HEK293 (cell line): ENCODE measurements around the gene PSPC1.

Experiments
- CTCF ChIA-PET: fragments of 350-600 bp; formaldehyde crosslinking; extraction: SDS; loops from one replicate; lab custom pipeline; 2021; ENCODE audit warnings: antibody characterized with exemption; lab: Yijun Ruan, JAX
- POLR2A ChIA-PET: fragments of 300-600 bp; formaldehyde crosslinking; extraction: SDS; loops from one replicate; lab custom pipeline; 2020; ENCODE audit warnings: antibody characterized with exemption, inconsistent platforms; lab: Yijun Ruan, JAX
- H3K27ac ChIP-seq: fragments of 200-500 bp; sonication (Bioruptor generic); 2 replicates; pipeline ENCODE4 v1.5.1; 2014; ENCODE audit warnings: low read depth, low read length, control low read depth, inconsistent platforms; ENCODE audit errors: extremely low read depth
- H3K36me3 ChIP-seq, 2 experiments: fragments of 200-500 bp in 1 of 2; sonication (Bioruptor generic) in 1 of 2; 1 replicate in 1 of 2; 2 replicates in 1 of 2; pipeline ENCODE4 v1.5.1; 2014 to 2017; ENCODE audit warnings: inconsistent platforms in 2 of 2, low read length in 2 of 2; ENCODE audit not compliant: control insufficient read depth in 2 of 2, insufficient read depth in 1 of 2
- H3K4me1 ChIP-seq: fragments of 200-500 bp; sonication (Bioruptor generic); 2 replicates; pipeline ENCODE4 v1.5.1; 2014; ENCODE audit warnings: mild to moderate bottlenecking, low read length, inconsistent platforms; ENCODE audit not compliant: control insufficient read depth, insufficient read depth
- H3K4me3 ChIP-seq: 2 replicates; pipeline ENCODE4 v1.5.1; 2011; ENCODE audit warnings: low read depth, mild to moderate bottlenecking, control low read depth, low read length, moderate library complexity
- H3K9me3 ChIP-seq: fragments of 200-500 bp; sonication (Bioruptor generic); 2 replicates; pipeline ENCODE4 v1.5.1; 2014; ENCODE audit warnings: low read depth, low read length, inconsistent platforms; ENCODE audit not compliant: control insufficient read depth, insufficient read depth
- EGR2 ChIP-seq: fragments of 450-650 bp; formaldehyde crosslinking; IDR thresholded peaks from 2 replicates; pipeline ENCODE4 v1.5.1; 2016; ENCODE audit warnings: low read depth, missing biosample characterization, missing genetic modification characterization
- GLIS2 ChIP-seq: fragments of 450-650 bp; formaldehyde crosslinking; IDR thresholded peaks from 2 replicates; pipeline ENCODE4 v1.5.1; 2016; ENCODE audit warnings: missing biosample characterization, missing genetic modification characterization
- HOXA7 ChIP-seq: sonication (generic); formaldehyde crosslinking; IDR thresholded peaks from 2 replicates; pipeline ENCODE4 v1.8.1; 2022; ENCODE audit warnings: missing genetic modification reagents, borderline replicate concordance
- KLF8 ChIP-seq: fragments of 450-650 bp; formaldehyde crosslinking; IDR thresholded peaks from 2 replicates; pipeline ENCODE4 v1.5.1; 2016; ENCODE audit warnings: missing biosample characterization, missing genetic modification characterization
- SETDB1 ChIP-seq: IDR thresholded peaks from one replicate; pipeline ENCODE4 v1.6.1; 2017; ENCODE audit warnings: mild to moderate bottlenecking, low read length, moderate library complexity, mixed read lengths; ENCODE audit not compliant: insufficient read length
- ZNF184 ChIP-seq: fragments of 450-650 bp; IDR thresholded peaks from 2 replicates; pipeline ENCODE4 v1.5.1; 2018; ENCODE audit warnings: missing biosample characterization, mild to moderate bottlenecking, missing genetic modification characterization
- ZNF211 ChIP-seq: fragments of 450-650 bp; formaldehyde crosslinking; IDR thresholded peaks from 2 replicates; pipeline ENCODE4 v1.5.1; 2016; ENCODE audit warnings: low read depth, missing biosample characterization, missing genetic modification characterization
- ZNF324 ChIP-seq: fragments of 450-650 bp; formaldehyde crosslinking; IDR thresholded peaks from 2 replicates; pipeline ENCODE4 v1.5.1; 2016; ENCODE audit warnings: missing biosample characterization, missing genetic modification characterization
- ZNF366 ChIP-seq: fragments of 450-650 bp; formaldehyde crosslinking; conservative IDR thresholded peaks from 2 replicates; pipeline ENCODE4 v1.5.1; 2016; ENCODE audit warnings: missing biosample characterization, missing genetic modification characterization
- ZNF510 ChIP-seq: fragments of 450-650 bp; formaldehyde crosslinking; IDR thresholded peaks from 2 replicates; pipeline ENCODE4 v1.5.1; 2018; ENCODE audit warnings: mild to moderate bottlenecking, missing genetic modification characterization, missing biosample characterization; ENCODE audit not compliant: insufficient replicate concordance
- ZNF529 ChIP-seq: fragments of 450-650 bp; formaldehyde crosslinking; IDR thresholded peaks from 2 replicates; pipeline ENCODE4 v1.5.1; 2017; ENCODE audit warnings: missing genetic modification characterization, missing biosample characterization; ENCODE audit not compliant: insufficient replicate concordance
- ZNF530 ChIP-seq: fragments of 450-650 bp; formaldehyde crosslinking; IDR thresholded peaks from 2 replicates; pipeline ENCODE4 v1.5.1; 2016; ENCODE audit warnings: low read depth, missing biosample characterization, missing genetic modification characterization
- ZNF560 ChIP-seq: fragments of 450-650 bp; formaldehyde crosslinking; IDR thresholded peaks from 2 replicates; pipeline ENCODE4 v1.5.1; 2017; ENCODE audit warnings: missing biosample characterization, missing genetic modification characterization, borderline replicate concordance
- ZNF585B ChIP-seq: fragments of 450-650 bp; formaldehyde crosslinking; IDR thresholded peaks from 2 replicates; pipeline ENCODE4 v1.5.1; 2016; ENCODE audit warnings: missing biosample characterization, missing genetic modification characterization
- ZNF777 ChIP-seq: fragments of 450-650 bp; formaldehyde crosslinking; IDR thresholded peaks from 2 replicates; pipeline ENCODE4 v1.5.1; 2017; ENCODE audit warnings: missing biosample characterization, missing genetic modification characterization, borderline replicate concordance
- ZNF830 ChIP-seq: fragments of 450-650 bp; IDR thresholded peaks from 2 replicates; pipeline ENCODE4 v1.5.0; 2018; ENCODE audit warnings: missing biosample characterization, missing genetic modification characterization, low read depth, mild to moderate bottlenecking, moderate library complexity
- TF ChIP-seq, protein P1 (sequence below): fragments of 450-650 bp; formaldehyde crosslinking; IDR thresholded peaks from 2 replicates; pipeline ENCODE4 v1.5.1; 2016; ENCODE audit warnings: missing biosample characterization, missing genetic modification characterization
- TF ChIP-seq, protein P2 (sequence below): fragments of 450-650 bp; formaldehyde crosslinking; IDR thresholded peaks from 2 replicates; pipeline ENCODE4 v1.5.1; 2017; ENCODE audit warnings: missing biosample characterization, missing genetic modification characterization
- TF ChIP-seq, protein P3 (sequence below): fragments of 450-650 bp; formaldehyde crosslinking; IDR thresholded peaks from 2 replicates; pipeline ENCODE4 v1.5.1; 2016; ENCODE audit warnings: missing biosample characterization, missing genetic modification characterization
- TF ChIP-seq, protein P4 (sequence below): fragments of 450-650 bp; formaldehyde crosslinking; conservative IDR thresholded peaks from 2 replicates; pipeline ENCODE4 v1.5.1; 2016; ENCODE audit warnings: low read depth, missing biosample characterization, missing genetic modification characterization
- TF ChIP-seq, protein P5 (sequence below): fragments of 450-650 bp; formaldehyde crosslinking; IDR thresholded peaks from 2 replicates; pipeline ENCODE4 v1.5.1; 2016; ENCODE audit warnings: missing biosample characterization, missing genetic modification characterization, low read depth
- TF ChIP-seq, protein P6 (sequence below): fragments of 450-650 bp; formaldehyde crosslinking; IDR thresholded peaks from 2 replicates; pipeline ENCODE4 v1.5.1; 2016; ENCODE audit warnings: missing biosample characterization, missing genetic modification characterization

Gene PSPC1

DNA sequence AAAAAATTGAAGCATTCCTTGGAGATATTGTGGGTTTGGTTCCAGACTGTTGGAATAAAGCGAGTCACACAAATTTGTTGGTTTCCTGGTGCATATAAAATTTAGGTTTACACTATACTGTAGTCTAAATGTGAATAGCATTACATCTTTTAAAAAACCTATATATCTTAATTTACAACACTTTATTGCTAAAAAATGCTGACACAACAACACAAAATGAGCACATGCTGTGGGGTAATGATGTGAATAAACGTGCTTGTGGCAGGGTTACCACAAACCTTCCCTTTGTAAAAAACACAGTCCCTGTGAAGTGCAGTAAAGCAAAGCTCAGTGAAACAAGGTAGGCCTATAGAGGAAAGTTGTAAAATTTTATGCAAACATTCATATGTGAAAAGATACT lies 121.6 kb downstream of the PSPC1 start:
- Histone ChIP-seq H3K4me3 (no peak overlapping the region), H3K4me1 (no peaks in the 10 kb centered on the region), H3K9me3 (no peaks in the 10 kb centered on the region), H3K27ac (no peak overlapping the region), H3K36me3 (peaks cover 7 to 74% of the 10 kb centered on the region in 2 experiments; a peak in 2 of 3 replicates)
- POLR2A ChIA-PET: no interaction called here
- CTCF ChIA-PET: no interaction called here
- no peak for TF ChIP-seq ZNF830 (tag by site-specific recombination)
- TF ChIP-seq, protein P1, sequence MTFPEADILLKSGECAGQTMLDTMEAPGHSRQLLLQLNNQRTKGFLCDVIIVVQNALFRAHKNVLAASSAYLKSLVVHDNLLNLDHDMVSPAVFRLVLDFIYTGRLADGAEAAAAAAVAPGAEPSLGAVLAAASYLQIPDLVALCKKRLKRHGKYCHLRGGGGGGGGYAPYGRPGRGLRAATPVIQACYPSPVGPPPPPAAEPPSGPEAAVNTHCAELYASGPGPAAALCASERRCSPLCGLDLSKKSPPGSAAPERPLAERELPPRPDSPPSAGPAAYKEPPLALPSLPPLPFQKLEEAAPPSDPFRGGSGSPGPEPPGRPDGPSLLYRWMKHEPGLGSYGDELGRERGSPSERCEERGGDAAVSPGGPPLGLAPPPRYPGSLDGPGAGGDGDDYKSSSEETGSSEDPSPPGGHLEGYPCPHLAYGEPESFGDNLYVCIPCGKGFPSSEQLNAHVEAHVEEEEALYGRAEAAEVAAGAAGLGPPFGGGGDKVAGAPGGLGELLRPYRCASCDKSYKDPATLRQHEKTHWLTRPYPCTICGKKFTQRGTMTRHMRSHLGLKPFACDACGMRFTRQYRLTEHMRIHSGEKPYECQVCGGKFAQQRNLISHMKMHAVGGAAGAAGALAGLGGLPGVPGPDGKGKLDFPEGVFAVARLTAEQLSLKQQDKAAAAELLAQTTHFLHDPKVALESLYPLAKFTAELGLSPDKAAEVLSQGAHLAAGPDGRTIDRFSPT: no peak
- TF ChIP-seq, protein P2, sequence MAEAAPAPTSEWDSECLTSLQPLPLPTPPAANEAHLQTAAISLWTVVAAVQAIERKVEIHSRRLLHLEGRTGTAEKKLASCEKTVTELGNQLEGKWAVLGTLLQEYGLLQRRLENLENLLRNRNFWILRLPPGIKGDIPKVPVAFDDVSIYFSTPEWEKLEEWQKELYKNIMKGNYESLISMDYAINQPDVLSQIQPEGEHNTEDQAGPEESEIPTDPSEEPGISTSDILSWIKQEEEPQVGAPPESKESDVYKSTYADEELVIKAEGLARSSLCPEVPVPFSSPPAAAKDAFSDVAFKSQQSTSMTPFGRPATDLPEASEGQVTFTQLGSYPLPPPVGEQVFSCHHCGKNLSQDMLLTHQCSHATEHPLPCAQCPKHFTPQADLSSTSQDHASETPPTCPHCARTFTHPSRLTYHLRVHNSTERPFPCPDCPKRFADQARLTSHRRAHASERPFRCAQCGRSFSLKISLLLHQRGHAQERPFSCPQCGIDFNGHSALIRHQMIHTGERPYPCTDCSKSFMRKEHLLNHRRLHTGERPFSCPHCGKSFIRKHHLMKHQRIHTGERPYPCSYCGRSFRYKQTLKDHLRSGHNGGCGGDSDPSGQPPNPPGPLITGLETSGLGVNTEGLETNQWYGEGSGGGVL (tag by site-specific recombination): no peak
- TF ChIP-seq, protein P3, sequence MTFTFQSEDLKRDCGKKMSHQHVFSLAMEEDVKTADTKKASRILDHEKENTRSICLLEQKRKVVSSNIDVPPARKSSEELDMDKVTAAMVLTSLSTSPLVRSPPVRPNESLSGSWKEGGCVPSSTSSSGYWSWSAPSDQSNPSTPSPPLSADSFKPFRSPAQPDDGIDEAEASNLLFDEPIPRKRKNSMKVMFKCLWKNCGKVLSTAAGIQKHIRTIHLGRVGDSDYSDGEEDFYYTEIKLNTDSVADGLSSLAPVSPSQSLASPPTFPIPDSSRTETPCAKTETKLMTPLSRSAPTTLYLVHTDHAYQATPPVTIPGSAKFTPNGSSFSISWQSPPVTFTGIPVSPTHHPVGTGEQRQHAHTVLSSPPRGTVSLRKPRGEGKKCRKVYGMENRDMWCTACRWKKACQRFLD (tag by site-specific recombination): no peak
- TF ChIP-seq, protein P4, sequence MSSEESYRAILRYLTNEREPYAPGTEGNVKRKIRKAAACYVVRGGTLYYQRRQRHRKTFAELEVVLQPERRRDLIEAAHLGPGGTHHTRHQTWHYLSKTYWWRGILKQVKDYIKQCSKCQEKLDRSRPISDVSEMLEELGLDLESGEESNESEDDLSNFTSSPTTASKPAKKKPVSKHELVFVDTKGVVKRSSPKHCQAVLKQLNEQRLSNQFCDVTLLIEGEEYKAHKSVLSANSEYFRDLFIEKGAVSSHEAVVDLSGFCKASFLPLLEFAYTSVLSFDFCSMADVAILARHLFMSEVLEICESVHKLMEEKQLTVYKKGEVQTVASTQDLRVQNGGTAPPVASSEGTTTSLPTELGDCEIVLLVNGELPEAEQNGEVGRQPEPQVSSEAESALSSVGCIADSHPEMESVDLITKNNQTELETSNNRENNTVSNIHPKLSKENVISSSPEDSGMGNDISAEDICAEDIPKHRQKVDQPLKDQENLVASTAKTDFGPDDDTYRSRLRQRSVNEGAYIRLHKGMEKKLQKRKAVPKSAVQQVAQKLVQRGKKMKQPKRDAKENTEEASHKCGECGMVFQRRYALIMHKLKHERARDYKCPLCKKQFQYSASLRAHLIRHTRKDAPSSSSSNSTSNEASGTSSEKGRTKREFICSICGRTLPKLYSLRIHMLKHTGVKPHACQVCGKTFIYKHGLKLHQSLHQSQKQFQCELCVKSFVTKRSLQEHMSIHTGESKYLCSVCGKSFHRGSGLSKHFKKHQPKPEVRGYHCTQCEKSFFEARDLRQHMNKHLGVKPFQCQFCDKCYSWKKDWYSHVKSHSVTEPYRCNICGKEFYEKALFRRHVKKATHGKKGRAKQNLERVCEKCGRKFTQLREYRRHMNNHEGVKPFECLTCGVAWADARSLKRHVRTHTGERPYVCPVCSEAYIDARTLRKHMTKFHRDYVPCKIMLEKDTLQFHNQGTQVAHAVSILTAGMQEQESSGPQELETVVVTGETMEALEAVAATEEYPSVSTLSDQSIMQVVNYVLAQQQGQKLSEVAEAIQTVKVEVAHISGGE (tag by site-specific recombination): no peak
- TF ChIP-seq ZNF777 (tag by site-specific recombination): no peak
- TF ChIP-seq ZNF510 (tag by site-specific recombination): no peak
- no peak for TF ChIP-seq ZNF529

DNA sequence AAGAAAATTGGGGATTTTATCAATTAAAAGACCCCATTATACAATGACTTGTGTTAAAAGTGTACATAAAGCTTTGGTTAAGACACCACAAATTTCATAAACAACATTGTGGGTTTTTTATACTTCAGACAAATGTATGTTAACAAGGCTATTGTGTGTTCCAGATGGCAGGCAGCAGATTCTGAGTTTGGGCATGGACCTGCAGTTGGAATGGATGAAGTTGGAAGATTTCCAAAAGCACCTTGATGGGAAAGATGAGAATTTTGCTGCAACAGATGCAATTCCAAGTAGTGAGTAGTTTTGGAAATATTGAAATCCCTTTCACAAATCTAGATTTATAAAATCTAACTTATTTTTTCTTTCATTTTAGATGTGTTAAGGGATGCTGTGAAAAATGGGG lies 123.9 kb downstream of the PSPC1 start:
- Histone ChIP-seq H3K9me3 (no peaks in the 10 kb centered on the region), H3K4me3 (no peak overlapping the region), H3K27ac (no peak overlapping the region), H3K36me3 (peaks cover 17 to 51% of the 10 kb centered on the region in 2 experiments; a peak in 2 of 3 replicates), H3K4me1 (no peaks in the 10 kb centered on the region)
- POLR2A ChIA-PET: no interaction called here
- CTCF ChIA-PET: no interaction called here
- TF ChIP-seq ZNF184 (tag by site-specific recombination) (no peak), ZNF585B (tag by site-specific recombination) (no peak), ZNF211 (no peak), EGR2 (tag by site-specific recombination) (no peak), GLIS2 (tag by site-specific recombination) (no peak), ZNF560 (no peak), KLF8 (tag by site-specific recombination) (no peak), SETDB1 (no peak), ZNF366 (no peak), ZNF530 (tag by site-specific recombination) (no peak), HOXA7 (CRISPR knock-in tag) (no peak), ZNF324 (tag by site-specific recombination) (no peak)
- TF ChIP-seq, protein P5, sequence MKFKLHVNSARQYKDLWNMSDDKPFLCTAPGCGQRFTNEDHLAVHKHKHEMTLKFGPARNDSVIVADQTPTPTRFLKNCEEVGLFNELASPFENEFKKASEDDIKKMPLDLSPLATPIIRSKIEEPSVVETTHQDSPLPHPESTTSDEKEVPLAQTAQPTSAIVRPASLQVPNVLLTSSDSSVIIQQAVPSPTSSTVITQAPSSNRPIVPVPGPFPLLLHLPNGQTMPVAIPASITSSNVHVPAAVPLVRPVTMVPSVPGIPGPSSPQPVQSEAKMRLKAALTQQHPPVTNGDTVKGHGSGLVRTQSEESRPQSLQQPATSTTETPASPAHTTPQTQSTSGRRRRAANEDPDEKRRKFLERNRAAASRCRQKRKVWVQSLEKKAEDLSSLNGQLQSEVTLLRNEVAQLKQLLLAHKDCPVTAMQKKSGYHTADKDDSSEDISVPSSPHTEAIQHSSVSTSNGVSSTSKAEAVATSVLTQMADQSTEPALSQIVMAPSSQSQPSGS (tag by site-specific recombination): no peak
- TF ChIP-seq, protein P6, sequence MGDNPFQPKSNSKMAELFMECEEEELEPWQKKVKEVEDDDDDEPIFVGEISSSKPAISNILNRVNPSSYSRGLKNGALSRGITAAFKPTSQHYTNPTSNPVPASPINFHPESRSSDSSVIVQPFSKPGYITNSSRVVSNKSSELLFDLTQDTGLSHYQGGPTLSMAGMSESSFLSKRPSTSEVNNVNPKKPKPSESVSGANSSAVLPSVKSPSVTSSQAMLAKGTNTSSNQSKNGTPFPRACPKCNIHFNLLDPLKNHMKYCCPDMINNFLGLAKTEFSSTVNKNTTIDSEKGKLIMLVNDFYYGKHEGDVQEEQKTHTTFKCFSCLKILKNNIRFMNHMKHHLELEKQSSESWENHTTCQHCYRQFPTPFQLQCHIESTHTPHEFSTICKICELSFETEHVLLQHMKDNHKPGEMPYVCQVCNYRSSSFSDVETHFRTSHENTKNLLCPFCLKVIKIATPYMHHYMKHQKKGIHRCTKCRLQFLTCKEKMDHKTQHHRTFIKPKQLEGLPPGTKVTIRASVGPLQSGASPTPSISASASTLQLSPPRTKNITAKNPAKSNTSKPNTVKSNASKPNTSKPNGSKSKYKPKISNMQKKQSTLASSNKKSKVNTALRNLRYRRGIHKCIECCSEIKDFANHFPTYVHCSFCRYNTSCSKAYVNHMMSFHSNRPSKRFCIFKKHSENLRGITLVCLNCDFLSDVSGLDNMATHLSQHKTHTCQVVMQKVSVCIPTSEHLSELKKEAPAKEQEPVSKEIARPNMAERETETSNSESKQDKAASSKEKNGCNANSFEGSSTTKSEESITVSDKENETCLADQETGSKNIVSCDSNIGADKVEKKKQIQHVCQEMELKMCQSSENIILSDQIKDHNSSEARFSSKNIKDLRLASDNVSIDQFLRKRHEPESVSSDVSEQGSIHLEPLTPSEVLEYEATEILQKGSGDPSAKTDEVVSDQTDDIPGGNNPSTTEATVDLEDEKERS (tag by site-specific recombination): no peak
